ENCODE data around the gene UXT.

Gene UXT

DNA sequence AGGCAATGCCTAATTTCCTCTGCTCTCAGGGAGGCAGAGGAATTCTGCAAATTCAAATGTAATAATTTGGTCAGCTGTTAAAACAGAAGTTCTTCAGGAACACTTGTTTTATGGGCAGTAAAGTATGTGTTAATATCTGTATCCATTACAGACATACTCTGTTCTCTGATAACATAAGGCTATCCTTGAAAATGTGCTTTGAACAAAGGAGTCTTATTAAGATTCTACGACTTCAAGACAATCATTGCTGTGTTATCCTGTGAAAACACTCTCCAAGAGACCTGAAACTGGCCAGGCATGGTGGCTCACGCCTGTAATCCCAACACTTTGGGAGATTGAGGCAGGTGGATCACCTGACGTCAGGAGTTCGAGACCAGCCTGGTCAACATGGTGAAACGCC, 27.3 kb downstream of the UXT start:
- no peak overlapping the region for H2AK5ac ChIP-seq (ENCODE audit: low read length, severe bottlenecking)
- H4K8ac ChIP-seq (ENCODE audit: low read length): no peak overlapping the region
- no peak overlapping the region for H3K4ac ChIP-seq (ENCODE audit: low read depth in 1 of 2, low read length in 2 of 2)
- DNase-seq: no peak
- no peak overlapping the region for H3K14ac ChIP-seq (ENCODE audit: low read length in 2 of 2)
- no peak overlapping the region for H2BK12ac ChIP-seq (ENCODE audit: low read length in 2 of 2)
- no peak overlapping the region for H2BK5ac ChIP-seq (ENCODE audit: low read depth, low read length, poor library complexity, severe bottlenecking)
- no peak overlapping the region for H3K18ac ChIP-seq (ENCODE audit: low read depth in 1 of 2, low read length in 2 of 2)
- no peak overlapping the region for H3K4me3 ChIP-seq (ENCODE audit: insufficient read depth in 1 of 2, low read depth in 1 of 2, low read length in 2 of 2)
- H4K91ac ChIP-seq (ENCODE audit: low read length): no peak overlapping the region
- H2BK15ac ChIP-seq (ENCODE audit: low read depth, poor library complexity, severe bottlenecking): no peak overlapping the region
- no peak overlapping the region for H3K23ac ChIP-seq (ENCODE audit: low read length in 2 of 2)
- H3K4me2 ChIP-seq (ENCODE audit: low read length, poor library complexity, severe bottlenecking): no peak overlapping the region
- H3K9ac ChIP-seq (ENCODE audit: low read length): no peak overlapping the region
- peaks cover 0 to 9% of the 10 kb centered on the region in 2 experiments for H3K27me3 ChIP-seq (ENCODE audit: control insufficient read depth in 1 of 2, insufficient read depth in 1 of 2, low read length in 2 of 2)
- H2AFZ ChIP-seq (ENCODE audit: low read depth, low read length): no peak overlapping the region
- H3K9me3 ChIP-seq (ENCODE audit: control insufficient read depth, low read length): no peaks in the 10 kb centered on the region
- H3K27ac ChIP-seq (ENCODE audit: low read length, poor library complexity, severe bottlenecking): no peak overlapping the region
- peaks cover 3% of the 10 kb centered on the region for H3K4me1 ChIP-seq (ENCODE audit: control insufficient read depth, insufficient read depth, low read depth, low read length)
- H2BK120ac ChIP-seq (ENCODE audit: low read depth, low read length): no peak overlapping the region
- WGBS: 98% methylated on average over 5 of the region's 5 CpGs
- peaks cover 16 to 28% of the 10 kb centered on the region in 2 experiments for H3K36me3 ChIP-seq (ENCODE audit: control insufficient read depth in 1 of 2, insufficient read depth in 2 of 2, low read depth in 1 of 2, low read length in 2 of 2)
- H3K79me1 ChIP-seq (replicated peaks; ENCODE audit: low read length, poor library complexity, severe bottlenecking): no peaks in the 10 kb centered on the region

DNA sequence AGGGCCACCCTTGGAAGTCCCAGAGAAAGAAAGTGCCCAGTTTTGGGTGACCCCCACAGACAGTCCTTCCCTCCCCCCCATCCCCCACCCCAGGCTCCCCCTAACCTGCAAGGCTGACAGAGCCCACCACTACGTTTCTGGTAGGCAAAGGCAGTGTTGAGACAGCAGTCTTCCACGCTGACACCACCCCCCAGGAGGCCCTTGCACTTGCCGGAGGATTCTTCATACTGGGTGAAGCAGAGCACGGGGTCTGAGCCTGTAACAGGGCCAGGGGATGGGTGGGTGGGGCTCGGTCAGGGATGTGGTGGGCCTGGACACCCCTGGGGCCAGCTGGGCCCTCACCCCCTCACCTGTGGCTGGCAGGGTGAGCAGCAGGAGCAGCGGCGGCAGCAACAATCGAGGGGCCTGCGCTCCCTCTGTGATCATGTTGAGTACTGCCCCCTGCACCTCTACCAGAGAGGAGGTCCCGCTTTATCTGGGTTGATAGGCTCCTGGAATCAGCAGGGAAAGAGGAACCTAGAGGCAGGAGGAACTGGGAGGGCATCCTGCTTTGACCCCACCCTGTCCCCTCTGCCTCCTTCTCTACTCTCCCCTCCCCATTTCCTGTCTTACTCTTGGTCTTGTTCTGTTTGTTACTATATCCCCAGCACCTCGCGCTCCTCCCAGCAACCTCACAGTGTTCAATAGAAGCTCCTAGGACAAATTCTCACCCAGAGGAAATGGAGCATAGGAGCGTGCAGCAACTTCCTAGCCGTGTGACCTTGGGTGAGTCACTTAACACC, 29.4 kb downstream of the UXT start, which contains the start of gene CFP:
Gene CFP, minus strand, starts transcription at position 512 of the 782 bp plus-strand sequence. Its CDS starts 86 bp downstream, at position 426.
- Histone ChIP-seq H3K14ac (ENCODE audit: low read length in 2 of 2) (no peak within 1 kb of the TSS), H3K79me1 (replicated peaks; ENCODE audit: low read length, poor library complexity, severe bottlenecking) (no peaks in the 10 kb centered on the region), H2BK15ac (ENCODE audit: low read depth, poor library complexity, severe bottlenecking) (no peak within 1 kb of the TSS), H3K9ac (ENCODE audit: low read length) (no peak within 1 kb of the TSS), H3K4me2 (ENCODE audit: low read length, poor library complexity, severe bottlenecking) (no peak within 1 kb of the TSS), H3K4me1 (ENCODE audit: control insufficient read depth, insufficient read depth, low read depth, low read length) (peaks cover 3% of the 10 kb centered on the region), H3K23ac (ENCODE audit: low read length in 2 of 2) (no peak within 1 kb of the TSS), H2AK5ac (ENCODE audit: low read length, severe bottlenecking) (no peak within 1 kb of the TSS), H3K18ac (ENCODE audit: low read depth in 1 of 2, low read length in 2 of 2) (no peak within 1 kb of the TSS), H2BK5ac (ENCODE audit: low read depth, low read length, poor library complexity, severe bottlenecking) (no peak within 1 kb of the TSS), H3K36me3 (ENCODE audit: control insufficient read depth in 1 of 2, insufficient read depth in 2 of 2, low read depth in 1 of 2, low read length in 2 of 2) (peaks cover 11% of the 10 kb centered on the region in 2 experiments), H3K4ac (ENCODE audit: low read depth in 1 of 2, low read length in 2 of 2) (no peak within 1 kb of the TSS), H2BK12ac (ENCODE audit: low read length in 2 of 2) (no peak within 1 kb of the TSS), H3K27ac (ENCODE audit: low read length, poor library complexity, severe bottlenecking) (no peak within 1 kb of the TSS), H3K4me3 (ENCODE audit: insufficient read depth in 1 of 2, low read depth in 1 of 2, low read length in 2 of 2) (no peak within 1 kb of the TSS), H4K8ac (ENCODE audit: low read length) (no peak within 1 kb of the TSS), H3K9me3 (ENCODE audit: control insufficient read depth, low read length) (no peaks in the 10 kb centered on the region), H4K91ac (ENCODE audit: low read length) (no peak within 1 kb of the TSS), H3K27me3 (ENCODE audit: control insufficient read depth in 1 of 2, insufficient read depth in 1 of 2, low read length in 2 of 2) (peaks cover 0 to 13% of the 10 kb centered on the region in 2 experiments), H2AFZ (ENCODE audit: low read depth, low read length) (no peak within 1 kb of the TSS), H2BK120ac (ENCODE audit: low read depth, low read length) (no peak within 1 kb of the TSS)
- no peak for DNase-seq
- WGBS: 65% methylated on average over 5 of the region's 14 CpGs

DNA sequence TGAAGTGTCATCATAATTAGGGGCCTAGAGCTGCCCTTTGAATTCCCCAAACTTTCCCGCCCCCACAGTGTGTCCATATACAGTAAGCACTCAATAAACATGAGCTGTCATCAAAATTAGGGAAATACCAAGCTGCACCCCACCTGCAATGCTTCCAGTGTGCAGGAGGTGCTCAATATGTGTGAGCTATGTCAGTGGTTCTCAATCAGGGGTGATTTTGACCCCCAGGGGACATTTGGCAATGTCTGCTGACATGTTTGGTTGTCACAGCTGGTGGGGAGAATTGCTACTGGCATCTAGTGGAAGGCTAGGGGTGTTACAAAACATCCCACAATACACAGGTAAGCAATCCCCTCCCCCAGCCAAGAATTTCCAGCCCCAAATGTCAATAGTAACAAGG, 30.0 kb downstream of the UXT start:
- no peak overlapping the region for H3K9ac ChIP-seq (ENCODE audit: low read length)
- no peaks in the 10 kb centered on the region for H3K9me3 ChIP-seq (ENCODE audit: control insufficient read depth, low read length)
- no peak overlapping the region for H2BK15ac ChIP-seq (ENCODE audit: low read depth, poor library complexity, severe bottlenecking)
- H2AK5ac ChIP-seq (ENCODE audit: low read length, severe bottlenecking): no peak overlapping the region
- H3K4me2 ChIP-seq (ENCODE audit: low read length, poor library complexity, severe bottlenecking): no peak overlapping the region
- peaks cover 0 to 16% of the 10 kb centered on the region in 2 experiments for H3K27me3 ChIP-seq (ENCODE audit: control insufficient read depth in 1 of 2, insufficient read depth in 1 of 2, low read length in 2 of 2)
- H3K79me1 ChIP-seq (replicated peaks; ENCODE audit: low read length, poor library complexity, severe bottlenecking): no peaks in the 10 kb centered on the region
- H2BK5ac ChIP-seq (ENCODE audit: low read depth, low read length, poor library complexity, severe bottlenecking): no peak overlapping the region
- no peak overlapping the region for H2AFZ ChIP-seq (ENCODE audit: low read depth, low read length)
- H3K4me3 ChIP-seq (ENCODE audit: insufficient read depth in 1 of 2, low read depth in 1 of 2, low read length in 2 of 2): no peak overlapping the region
- no peak overlapping the region for H4K8ac ChIP-seq (ENCODE audit: low read length)
- H2BK120ac ChIP-seq (ENCODE audit: low read depth, low read length): no peak overlapping the region
- H3K36me3 ChIP-seq (ENCODE audit: control insufficient read depth in 1 of 2, insufficient read depth in 2 of 2, low read depth in 1 of 2, low read length in 2 of 2): peaks cover 4 to 5% of the 10 kb centered on the region in 2 experiments
- no peak overlapping the region for H3K27ac ChIP-seq (ENCODE audit: low read length, poor library complexity, severe bottlenecking)
- no peak overlapping the region for H3K14ac ChIP-seq (ENCODE audit: low read length in 2 of 2)
- H3K18ac ChIP-seq (ENCODE audit: low read depth in 1 of 2, low read length in 2 of 2): no peak overlapping the region
- H3K4ac ChIP-seq (ENCODE audit: low read depth in 1 of 2, low read length in 2 of 2): no peak overlapping the region
- no CpG with 5 or more reads among the region's 1 CpG for WGBS
- DNase-seq: no peak
- H3K23ac ChIP-seq (ENCODE audit: low read length in 2 of 2): no peak overlapping the region
- H2BK12ac ChIP-seq (ENCODE audit: low read length in 2 of 2): no peak overlapping the region
- no peak overlapping the region for H4K91ac ChIP-seq (ENCODE audit: low read length)
- peaks cover 5% of the 10 kb centered on the region for H3K4me1 ChIP-seq (ENCODE audit: control insufficient read depth, insufficient read depth, low read depth, low read length)

DNA sequence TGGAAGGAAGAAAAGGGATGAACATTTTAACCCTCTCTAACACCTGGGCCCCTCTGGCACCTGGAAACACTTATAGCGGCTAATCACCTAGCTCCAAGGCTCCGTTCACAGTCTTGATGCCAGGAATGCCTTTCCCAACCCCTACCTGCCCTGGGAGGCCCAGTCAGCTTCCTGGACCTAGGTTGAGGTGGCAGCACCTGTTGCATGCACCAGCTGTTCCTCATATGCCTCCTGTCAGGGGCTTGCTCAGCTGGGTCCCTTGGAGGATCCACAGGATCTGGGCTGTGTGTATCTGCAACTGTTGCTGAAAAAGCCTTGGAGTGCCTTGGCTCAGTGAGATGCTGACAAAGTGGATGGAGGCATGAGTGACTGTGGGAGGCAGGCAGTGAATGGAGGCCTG, 33.6 kb downstream of the UXT start:
- Histone ChIP-seq H2BK12ac (ENCODE audit: low read length in 2 of 2) (no peak overlapping the region), H3K4me1 (ENCODE audit: control insufficient read depth, insufficient read depth, low read depth, low read length) (peaks cover 5% of the 10 kb centered on the region), H3K4me3 (ENCODE audit: insufficient read depth in 1 of 2, low read depth in 1 of 2, low read length in 2 of 2) (no peak overlapping the region), H2BK15ac (ENCODE audit: low read depth, poor library complexity, severe bottlenecking) (no peak overlapping the region), H2BK120ac (ENCODE audit: low read depth, low read length) (no peak overlapping the region), H3K14ac (ENCODE audit: low read length in 2 of 2) (no peak overlapping the region), H2AFZ (ENCODE audit: low read depth, low read length) (no peak overlapping the region), H3K27me3 (ENCODE audit: control insufficient read depth in 1 of 2, insufficient read depth in 1 of 2, low read length in 2 of 2) (peaks cover 12 to 42% of the 10 kb centered on the region in 2 experiments), H3K27ac (ENCODE audit: low read length, poor library complexity, severe bottlenecking) (no peak overlapping the region), H3K36me3 (ENCODE audit: control insufficient read depth in 1 of 2, insufficient read depth in 2 of 2, low read depth in 1 of 2, low read length in 2 of 2) (no peaks in the 10 kb centered on the region), H3K9me3 (ENCODE audit: control insufficient read depth, low read length) (peaks cover 4% of the 10 kb centered on the region), H3K9ac (ENCODE audit: low read length) (no peak overlapping the region), H3K18ac (ENCODE audit: low read depth in 1 of 2, low read length in 2 of 2) (no peak overlapping the region), H4K91ac (ENCODE audit: low read length) (no peak overlapping the region), H3K79me1 (replicated peaks; ENCODE audit: low read length, poor library complexity, severe bottlenecking) (no peaks in the 10 kb centered on the region), H4K8ac (ENCODE audit: low read length) (no peak overlapping the region), H3K4ac (ENCODE audit: low read depth in 1 of 2, low read length in 2 of 2) (no peak overlapping the region), H2AK5ac (ENCODE audit: low read length, severe bottlenecking) (no peak overlapping the region), H3K23ac (ENCODE audit: low read length in 2 of 2) (no peak overlapping the region), H3K4me2 (ENCODE audit: low read length, poor library complexity, severe bottlenecking) (no peak overlapping the region), H2BK5ac (ENCODE audit: low read depth, low read length, poor library complexity, severe bottlenecking) (no peak overlapping the region)
- no peak for DNase-seq
- WGBS: 38% methylated on average over 2 of the region's 2 CpGs

All from mesenchymal stem cell (in vitro differentiated cells and primary cell).